ENCODE data around the gene ACER3. TPM values are rescaled to one million over a fixed set of nuclear protein-coding genes. Genes with fewer than 3 reads are reported as not detected.

ACER3 gene
- total RNA-seq, 1 donor from 2014 or later, result 17.3 TPM

- Histone ChIP-seq H3K9me3 (ENCODE audit: insufficient read depth, low read depth, low read length) (peaks cover 3% of the 10 kb centered on the region), H3K36me3 (ENCODE audit: insufficient read depth, low read length) (no peaks in the 10 kb centered on the region), H3K79me2 (ENCODE audit: insufficient read depth, low read length) (no peaks in the 10 kb centered on the region), H3K27ac (ENCODE audit: low read depth, low read length) (no peak overlapping the region), H3K4me3 (ENCODE audit: insufficient read depth, low read depth, low read length) (no peak overlapping the region), H3K4me2 (ENCODE audit: low read length) (no peak overlapping the region), H2AFZ (ENCODE audit: low read depth, low read length) (no peak overlapping the region), H3K9ac (ENCODE audit: low read length) (no peak overlapping the region), H4K20me1 (ENCODE audit: insufficient read depth, low read length) (no peaks in the 10 kb centered on the region), H3K4me1 (ENCODE audit: insufficient read depth, low read length) (peaks cover 8% of the 10 kb centered on the region), H3K27me3 (ENCODE audit: insufficient read depth, low read length) (peaks cover 8% of the 10 kb centered on the region)
- H3K4me1 Mint-ChIP-seq (ENCODE audit: low read depth, unreplicated experiment), result peaks cover 4% of the 10 kb centered on the region
- no peak for FAIRE-seq
- peaks cover 13% of the 10 kb centered on the region for H3K9me3 Mint-ChIP-seq (ENCODE audit: unreplicated experiment)
- no peak for TF ChIP-seq EZH2 (IDR thresholded peaks at IDR 0.05; ENCODE audit: insufficient read depth, low read length)
- TF ChIP-seq CTCF (IDR thresholded peaks at IDR 0.05; ENCODE audit: insufficient read depth, low read depth, low read length), result no peak
- no peak overlapping the region for H3K27ac Mint-ChIP-seq (ENCODE audit: unreplicated experiment)
- H3K27me3 Mint-ChIP-seq (ENCODE audit: low read depth, unreplicated experiment), result peaks cover 32% of the 10 kb centered on the region
- no peak overlapping the region for H3K4me3 Mint-ChIP-seq (ENCODE audit: unreplicated experiment)
- peaks cover 5% of the 10 kb centered on the region for H3K36me3 Mint-ChIP-seq (ENCODE audit: low read depth, unreplicated experiment)
- no peak for DNase-seq (ENCODE audit: low read depth)
Observed at GRCh38 chr11:77037057-77037456, 176.3 kb downstream of the ACER3 start.

DNA sequence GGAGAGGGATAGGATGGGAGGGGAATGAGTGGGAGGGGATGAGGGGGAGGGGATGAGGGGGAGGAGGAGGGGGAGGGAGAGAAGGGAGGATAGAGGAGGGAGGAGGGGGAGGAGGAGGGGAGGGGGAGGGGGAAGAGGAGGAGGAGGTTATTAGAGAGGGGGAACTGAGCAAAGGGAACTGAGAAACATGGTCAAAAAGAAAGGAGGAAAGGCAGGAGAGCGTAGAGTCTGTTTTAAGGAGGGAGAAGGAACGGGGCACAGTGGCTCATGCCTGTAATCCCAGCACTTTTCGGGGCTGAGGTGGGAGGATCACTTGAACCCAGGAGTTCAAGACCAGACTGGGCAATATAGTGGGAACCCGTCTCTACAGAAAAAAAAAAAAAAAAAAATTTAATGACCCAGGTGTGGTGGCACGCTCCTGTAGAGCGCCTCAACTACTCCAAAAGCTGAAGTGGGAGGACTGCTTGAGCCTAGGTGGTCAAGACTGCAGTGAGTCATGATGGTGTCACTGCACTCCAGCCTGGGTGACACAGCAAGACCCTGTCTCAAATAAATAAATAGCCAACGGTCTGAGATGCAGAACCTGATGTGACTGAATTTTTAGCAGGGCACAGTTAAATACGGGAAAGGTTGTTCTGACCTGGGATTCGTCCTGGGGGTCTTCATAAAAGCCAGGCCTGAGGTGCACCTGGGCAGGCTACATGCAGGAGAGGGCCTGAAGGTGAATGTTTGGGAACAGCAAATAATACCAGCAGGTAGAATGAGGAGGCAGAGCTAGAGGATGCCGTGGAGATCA lies 177.5 kb downstream of the ACER3 start:
- no peaks in the 10 kb centered on the region for H3K36me3 ChIP-seq (ENCODE audit: insufficient read depth, low read length)
- Mint-ChIP-seq H3K27ac (ENCODE audit: unreplicated experiment) (no peak overlapping the region), H3K9me3 (ENCODE audit: unreplicated experiment) (peaks cover 13% of the 10 kb centered on the region), H3K27me3 (ENCODE audit: low read depth, unreplicated experiment) (peaks cover 32% of the 10 kb centered on the region), H3K36me3 (ENCODE audit: low read depth, unreplicated experiment) (peaks cover 5% of the 10 kb centered on the region), H3K4me3 (ENCODE audit: unreplicated experiment) (no peak overlapping the region), H3K4me1 (ENCODE audit: low read depth, unreplicated experiment) (peaks cover 4% of the 10 kb centered on the region)
- H3K9me3 ChIP-seq (ENCODE audit: insufficient read depth, low read depth, low read length), result peaks cover 3% of the 10 kb centered on the region
- H3K27me3 ChIP-seq (ENCODE audit: insufficient read depth, low read length), result peaks cover 8% of the 10 kb centered on the region
- no peak overlapping the region for H2AFZ ChIP-seq (ENCODE audit: low read depth, low read length)
- no peak overlapping the region for H3K4me3 ChIP-seq (ENCODE audit: insufficient read depth, low read depth, low read length)
- H3K9ac ChIP-seq (ENCODE audit: low read length), result no peak overlapping the region
- H4K20me1 ChIP-seq (ENCODE audit: insufficient read depth, low read length), result no peaks in the 10 kb centered on the region
- no peak overlapping the region for H3K27ac ChIP-seq (ENCODE audit: low read depth, low read length)
- no peak for TF ChIP-seq CTCF (IDR thresholded peaks at IDR 0.05; ENCODE audit: insufficient read depth, low read depth, low read length)
- no peak for TF ChIP-seq EZH2 (IDR thresholded peaks at IDR 0.05; ENCODE audit: insufficient read depth, low read length)
- H3K79me2 ChIP-seq (ENCODE audit: insufficient read depth, low read length), result no peaks in the 10 kb centered on the region
- DNase-seq (ENCODE audit: low read depth), result no peak
- peaks cover 8% of the 10 kb centered on the region for H3K4me1 ChIP-seq (ENCODE audit: insufficient read depth, low read length)
- no peak for FAIRE-seq
- peak overlapping the region; percentile 38 for H3K4me2 ChIP-seq (ENCODE audit: low read length)

DNA sequence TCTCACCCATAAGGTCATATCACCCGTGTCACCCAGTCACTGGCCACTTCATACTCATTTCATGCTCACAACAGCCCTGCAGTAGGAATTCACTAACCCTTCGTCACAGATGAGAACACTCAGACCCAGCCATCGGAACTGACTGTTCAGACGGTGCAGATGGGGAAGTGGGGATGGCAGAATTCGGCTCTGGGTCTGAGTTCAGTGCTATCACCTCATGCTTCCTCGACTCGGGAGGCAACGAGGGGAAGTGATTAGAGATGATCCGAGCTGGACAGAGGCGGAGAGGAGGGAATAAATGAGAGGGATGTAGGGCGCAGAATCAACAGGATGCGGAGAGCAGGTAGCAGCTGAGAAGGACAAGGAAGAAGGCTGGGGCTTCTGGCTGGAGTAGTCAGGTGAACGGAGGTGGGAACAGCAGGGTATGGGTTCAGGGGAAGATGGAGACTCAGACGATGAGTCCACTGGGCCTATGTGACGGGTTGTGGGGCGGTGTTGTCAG lies 178.2 kb downstream of the ACER3 start:
- no peak for FAIRE-seq
- Histone ChIP-seq H3K36me3 (ENCODE audit: insufficient read depth, low read length) (no peaks in the 10 kb centered on the region), H3K27ac (ENCODE audit: low read depth, low read length) (no peak overlapping the region), H3K79me2 (ENCODE audit: insufficient read depth, low read length) (no peaks in the 10 kb centered on the region), H3K9me3 (ENCODE audit: insufficient read depth, low read depth, low read length) (peaks cover 3% of the 10 kb centered on the region), H3K27me3 (ENCODE audit: insufficient read depth, low read length) (peaks cover 8% of the 10 kb centered on the region), H3K9ac (ENCODE audit: low read length) (no peak overlapping the region), H4K20me1 (ENCODE audit: insufficient read depth, low read length) (no peaks in the 10 kb centered on the region), H2AFZ (ENCODE audit: low read depth, low read length) (no peak overlapping the region), H3K4me3 (ENCODE audit: insufficient read depth, low read depth, low read length) (no peak overlapping the region), H3K4me2 (ENCODE audit: low read length) (peak overlapping the region; percentile 80), H3K4me1 (ENCODE audit: insufficient read depth, low read length) (peaks cover 8% of the 10 kb centered on the region)
- no peak for DNase-seq (ENCODE audit: low read depth)
- Mint-ChIP-seq H3K36me3 (ENCODE audit: low read depth, unreplicated experiment) (peaks cover 5% of the 10 kb centered on the region), H3K27ac (ENCODE audit: unreplicated experiment) (no peak overlapping the region), H3K4me1 (ENCODE audit: low read depth, unreplicated experiment) (peaks cover 4% of the 10 kb centered on the region), H3K4me3 (ENCODE audit: unreplicated experiment) (peak overlapping the region; percentile 64), H3K27me3 (ENCODE audit: low read depth, unreplicated experiment) (peaks cover 32% of the 10 kb centered on the region), H3K9me3 (ENCODE audit: unreplicated experiment) (peaks cover 13% of the 10 kb centered on the region)
- TF ChIP-seq EZH2 (IDR thresholded peaks at IDR 0.05; ENCODE audit: insufficient read depth, low read length) (no peak), CTCF (IDR thresholded peaks at IDR 0.05; ENCODE audit: insufficient read depth, low read depth, low read length) (no peak)

Measured in astrocyte (in vitro differentiated cells and primary cell).